NCI-H1930 (cell line): ENCODE data around the gene ILKAP.

Experiments used
- DNase-seq, 2 experiments: peaks; one replicate each; lab custom pipeline; 2025; lab: John Stamatoyannopoulos, UW

The ILKAP gene

GRCh38 chr2:238237431-238238135 is 34.1 kb upstream of the ILKAP start:
- no peak for DNase-seq

- no peak for DNase-seq
Observed at GRCh38 chr2:238236571-238236970, 33.1 kb upstream of the ILKAP start.

GRCh38 chr2:238235856-238236255 is 32.4 kb upstream of the ILKAP start:
- no peak for DNase-seq

- no peak for DNase-seq
Observed at GRCh38 chr2:238235331-238235732, 31.8 kb upstream of the ILKAP start.

- no peak for DNase-seq
Observed at GRCh38 chr2:238233625-238234024, 30.1 kb upstream of the ILKAP start.

GRCh38 chr2:238231809-238232208 is 28.3 kb upstream of the ILKAP start:
- DNase-seq = no peak

- DNase-seq = peak; percentile 26 to 61
Observed at GRCh38 chr2:238231251-238231793, 27.8 kb upstream of the ILKAP start.

- DNase-seq = no peak
Observed at GRCh38 chr2:238230699-238231098, 27.2 kb upstream of the ILKAP start.

- no peak for DNase-seq
Observed at GRCh38 chr2:238228700-238229099, 25.2 kb upstream of the ILKAP start.

GRCh38 chr2:238227587-238228032 is 24.1 kb upstream of the ILKAP start:
- no peak for DNase-seq

GRCh38 chr2:238226698-238227586 is 23.4 kb upstream of the ILKAP start:
- DNase-seq = no peak

- no peak for DNase-seq
Observed at GRCh38 chr2:238225911-238226697, 22.6 kb upstream of the ILKAP start.

GRCh38 chr2:238225121-238225520 is 21.6 kb upstream of the ILKAP start:
- no peak for DNase-seq

GRCh38 chr2:238224356-238225035 is 21.0 kb upstream of the ILKAP start:
- no peak for DNase-seq

GRCh38 chr2:238220892-238221521 is 17.5 kb upstream of the ILKAP start:
- DNase-seq = no peak

- DNase-seq = no peak
Observed at GRCh38 chr2:238220274-238220891, 16.9 kb upstream of the ILKAP start.

GRCh38 chr2:238216651-238217184 is 13.2 kb upstream of the ILKAP start:
- DNase-seq = no peak

- DNase-seq = no peak
Observed at GRCh38 chr2:238207006-238207405, 3.5 kb upstream of the ILKAP start.

- DNase-seq = no peak
Observed at GRCh38 chr2:238203973-238204683, 633 bp upstream of the ILKAP start.
